Lung (tissue), 12 donors: ENCODE measurements around the gene HOXC5. TPM values are rescaled to one million over a fixed set of nuclear protein-coding genes. Genes with fewer than 3 reads are reported as not detected.

Source experiments
- ATAC-seq: fragments of 200-7000 bp; cut with Tn5 transposase; one replicate; pipeline ENCODE4 v1.9.1; 2020; ENCODE audit warnings: moderate number of reproducible peaks; ENCODE audit not compliant: insufficient read depth, low FRiP score
- DNase-seq, 3 donors: peaks; one replicate each; pipeline ENCODE4 v3.0.0-alpha.2; 2013 to 2017
- H3K27ac ChIP-seq, 2 donors: one replicate each; pipeline ENCODE4 v1.5.1; 2013; ENCODE audit warnings: mild to moderate bottlenecking in 2 of 2, moderate library complexity in 2 of 2, control low read depth in 1 of 2, inconsistent platforms in 1 of 2, low read depth in 1 of 2, low read length in 1 of 2
- H3K27me3 ChIP-seq, 3 donors: one replicate each; pipeline ENCODE4 v1.5.1; 2013; ENCODE audit warnings: low read length in 2 of 3; ENCODE audit not compliant: control insufficient read depth in 3 of 3, insufficient read depth in 3 of 3
- H3K36me3 ChIP-seq, 4 donors: one replicate each; pipeline ENCODE4 v1.5.1; 2013; ENCODE audit warnings: low read length in 4 of 4, mild to moderate bottlenecking in 1 of 4, moderate library complexity in 1 of 4; ENCODE audit not compliant: control insufficient read depth in 4 of 4, insufficient read depth in 4 of 4
- H3K4me1 ChIP-seq, 5 donors: one replicate each; pipeline ENCODE4 v1.5.1; 2013; ENCODE audit warnings: low read length in 5 of 5, mild to moderate bottlenecking in 2 of 5, moderate library complexity in 1 of 5; ENCODE audit not compliant: control insufficient read depth in 5 of 5, insufficient read depth in 5 of 5
- H3K4me3 ChIP-seq: one replicate; pipeline ENCODE4 v1.5.1; 2013; ENCODE audit warnings: mild to moderate bottlenecking, control low read depth, moderate library complexity
- H3K9ac ChIP-seq, 2 donors: one replicate each; pipeline ENCODE4 v1.5.1; 2013; ENCODE audit warnings: low read length in 2 of 2, control low read depth in 1 of 2; ENCODE audit not compliant: insufficient read depth in 1 of 2
- H3K9me3 ChIP-seq, 4 donors: one replicate each; pipeline ENCODE4 v1.5.1; 2013; ENCODE audit warnings: low read length in 3 of 4, mild to moderate bottlenecking in 1 of 4, moderate library complexity in 1 of 4; ENCODE audit not compliant: control insufficient read depth in 4 of 4, insufficient read depth in 3 of 4
- CTCF ChIP-seq: IDR thresholded peaks from 2 replicates; pipeline ENCODE4 v1.5.1; 2012; ENCODE audit warnings: mild to moderate bottlenecking; ENCODE audit errors: control extremely low read depth, extremely low read depth
- WGBS, 2 donors: extraction: QIAGEN DNeasy Blood & Tissue Kit; methylation state at CpG; one replicate each; pipeline ENCODE4 v1.1.7; 2013; 5-methylcytosine and 5-hydroxymethylcytosine counted together
- polyA plus RNA-seq, 2 donors: library from polyadenylated mRNA; stranded (reverse); fragments of 200-250 nt; gene quantifications; one replicate each; pipeline ENCODE4 v1.2.1, GENCODE V29; 2013
- total RNA-seq, 2 donors: library from RNA; depleted of rRNA in 1 of 2; stranded (reverse); fragments of >200 nt in 1 of 2; gene quantifications; one replicate each; pipeline ENCODE4 v1.2.1, GENCODE V29; 2014 to 2021
- donor health status: control.
- donor health status: control.
- donor health status: Bipolar disorder and iron deficiency.
- donor health status: healthy.
- donor health status: DM: yes; HTN: yes; CAD: no.

HOXC5 gene
- total and polyA plus RNA-seq, 4 donors: 0.08 to 0.26 (median 0.17) TPM

- DNase-seq (no peak), ATAC-seq (no peak)
- H3K9ac ChIP-seq: no peak overlapping the region
- WGBS, 2 donors: 65% methylated on average over 6 of the region's 6 CpGs
- peaks cover 21 to 76% (median 73%) of the 10 kb centered on the region in 3 donors for H3K27me3 ChIP-seq
- peaks cover 0 to 14% (median 0%) of the 10 kb centered on the region in 4 donors for H3K9me3 ChIP-seq
- no peak overlapping the region for H3K27ac ChIP-seq
- H3K36me3 ChIP-seq: peaks cover 0 to 1% (median 0%) of the 10 kb centered on the region in 4 donors
- TF ChIP-seq CTCF: no peak
- H3K4me3 ChIP-seq: no peak overlapping the region
- peaks cover 0 to 38% (median 0%) of the 10 kb centered on the region in 5 donors for H3K4me1 ChIP-seq
These were observed 2.9 kb downstream of the HOXC5 start for GRCh38 chr12:54035568-54036264.

- Histone ChIP-seq H3K27me3 (peaks cover 17 to 79% (median 68%) of the 10 kb centered on the region in 3 donors), H3K9ac (no peak overlapping the region), H3K9me3 (peaks cover 0 to 14% (median 0%) of the 10 kb centered on the region in 4 donors), H3K4me1 (peaks cover 0 to 34% (median 0%) of the 10 kb centered on the region in 5 donors), H3K36me3 (peaks cover 0 to 1% (median 0%) of the 10 kb centered on the region in 4 donors), H3K27ac (no peak overlapping the region), H3K4me3 (no peak overlapping the region)
- DNase-seq (no peak), ATAC-seq (no peak)
- WGBS, 2 donors: 63 to 71% methylated on average over 14 of the region's 14 CpGs
- no peak for TF ChIP-seq CTCF
These were observed 3.9 kb downstream of the HOXC5 start for GRCh38 chr12:54036620-54037359.

- H3K36me3 ChIP-seq: peaks cover 0 to 1% (median 0%) of the 10 kb centered on the region in 4 donors
- H3K9me3 ChIP-seq: peaks cover 0 to 9% (median 0%) of the 10 kb centered on the region in 4 donors
- 49 to 51% methylated on average over 14 of the region's 14 CpGs for WGBS, 2 donors
- DNase-seq (no peak), ATAC-seq (no peak)
- peaks cover 0 to 34% (median 0%) of the 10 kb centered on the region in 5 donors for H3K4me1 ChIP-seq
- no peak overlapping the region for H3K27ac ChIP-seq
- no peak for TF ChIP-seq CTCF
- H3K4me3 ChIP-seq: no peak overlapping the region
- no peak overlapping the region for H3K9ac ChIP-seq
- peaks cover 19 to 77% (median 61%) of the 10 kb centered on the region in 3 donors for H3K27me3 ChIP-seq
These were observed 4.8 kb downstream of the HOXC5 start for GRCh38 chr12:54037360-54038283.
